Astrocyte of the cerebellum (primary cell): ENCODE measurements around the gene EGFLAM.

Experiments used
- DNase-seq: peaks from one replicate; pipeline ENCODE4 v3.0.0-alpha.2; 2011; ENCODE audit warnings: low read depth
- H3K4me3 ChIP-seq: 2 replicates; pipeline ENCODE4 v1.5.1; 2011; ENCODE audit warnings: mild to moderate bottlenecking, low read depth, low read length, moderate library complexity
- in situ Hi-C: cut with HindIII; loops from 2 replicates; pipeline ENCODE4 v1.10.0; 2017; ENCODE audit warnings: low sequenced_read_pairs
- TF ChIP-seq, protein P1 (sequence below): IDR thresholded peaks from 2 replicates; pipeline ENCODE4 v1.5.1; 2012; ENCODE audit warnings: low read length, low read depth, moderate library complexity, mild to moderate bottlenecking; ENCODE audit errors: missing control alignments

EGFLAM gene

DNA sequence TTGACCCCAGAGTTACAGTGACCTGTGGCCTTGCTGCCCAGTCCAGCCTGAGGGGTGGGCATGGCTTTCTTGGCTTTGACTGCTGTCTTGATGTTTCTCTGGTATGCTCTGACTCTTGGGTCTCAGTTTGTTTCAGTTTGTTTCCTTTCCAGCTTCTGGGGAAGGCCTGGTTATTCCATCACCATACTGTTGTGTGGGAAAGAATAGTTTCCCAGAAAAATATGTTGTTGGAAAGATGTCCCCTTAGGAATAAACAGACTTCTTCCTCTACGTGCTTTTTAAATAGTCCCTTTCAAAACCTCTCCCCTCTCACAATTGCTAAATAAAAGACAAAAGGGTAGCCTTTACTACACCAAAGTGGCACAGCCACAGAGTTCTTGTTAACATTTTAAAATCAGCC is 49.5 kb downstream of the EGFLAM start:
- in situ Hi-C loops = no loop called here
- H3K4me3 ChIP-seq = no peak overlapping the region
- no peak for DNase-seq
- TF ChIP-seq, protein P1, sequence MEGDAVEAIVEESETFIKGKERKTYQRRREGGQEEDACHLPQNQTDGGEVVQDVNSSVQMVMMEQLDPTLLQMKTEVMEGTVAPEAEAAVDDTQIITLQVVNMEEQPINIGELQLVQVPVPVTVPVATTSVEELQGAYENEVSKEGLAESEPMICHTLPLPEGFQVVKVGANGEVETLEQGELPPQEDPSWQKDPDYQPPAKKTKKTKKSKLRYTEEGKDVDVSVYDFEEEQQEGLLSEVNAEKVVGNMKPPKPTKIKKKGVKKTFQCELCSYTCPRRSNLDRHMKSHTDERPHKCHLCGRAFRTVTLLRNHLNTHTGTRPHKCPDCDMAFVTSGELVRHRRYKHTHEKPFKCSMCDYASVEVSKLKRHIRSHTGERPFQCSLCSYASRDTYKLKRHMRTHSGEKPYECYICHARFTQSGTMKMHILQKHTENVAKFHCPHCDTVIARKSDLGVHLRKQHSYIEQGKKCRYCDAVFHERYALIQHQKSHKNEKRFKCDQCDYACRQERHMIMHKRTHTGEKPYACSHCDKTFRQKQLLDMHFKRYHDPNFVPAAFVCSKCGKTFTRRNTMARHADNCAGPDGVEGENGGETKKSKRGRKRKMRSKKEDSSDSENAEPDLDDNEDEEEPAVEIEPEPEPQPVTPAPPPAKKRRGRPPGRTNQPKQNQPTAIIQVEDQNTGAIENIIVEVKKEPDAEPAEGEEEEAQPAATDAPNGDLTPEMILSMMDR = no peak

- H3K4me3 ChIP-seq = no peak overlapping the region
- TF ChIP-seq, protein P1 = no peak
- DNase-seq = no peak
- in situ Hi-C loops = loop anchor here (5.0 kb wide), 1 partner anchor 46 kb away; no protein-coding TSS in a partner anchor
These were observed 58.3 kb downstream of the EGFLAM start for GRCh38 chr5:38316544-38317224.

GRCh38 chr5:38317868-38318267 is 59.5 kb downstream of the EGFLAM start:
- TF ChIP-seq, protein P1 = no peak
- in situ Hi-C loops = loop anchor here (5.0 kb wide), 1 partner anchor 44 kb away; no protein-coding TSS in a partner anchor
- no peak overlapping the region for H3K4me3 ChIP-seq
- no peak for DNase-seq

DNA sequence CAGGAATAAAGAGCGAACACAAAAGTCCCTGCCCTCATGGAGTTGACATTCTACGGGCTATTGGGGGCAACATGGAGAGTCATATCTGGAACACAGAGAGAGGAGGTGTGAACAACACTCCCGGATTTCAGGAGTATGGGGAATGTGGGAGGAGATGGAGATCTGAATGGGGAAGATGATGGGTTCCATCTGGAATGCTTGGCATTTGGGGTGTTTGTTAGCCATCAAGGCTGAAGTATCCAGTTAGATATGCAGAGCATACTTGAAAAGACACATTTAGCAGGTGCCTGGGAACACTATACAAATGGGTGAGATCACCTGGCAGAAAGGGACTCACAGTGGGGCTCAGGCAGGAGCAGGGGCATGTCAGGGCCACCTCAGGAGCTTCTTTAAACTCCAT is 61.1 kb downstream of the EGFLAM start:
- TF ChIP-seq, protein P1 = no peak
- H3K4me3 ChIP-seq = no peak overlapping the region
- no peak for DNase-seq
- in situ Hi-C loops = loop anchor here (5.0 kb wide), 1 partner anchor 43 kb away; no protein-coding TSS in a partner anchor

- DNase-seq = no peak
- no peak overlapping the region for H3K4me3 ChIP-seq
- in situ Hi-C loops = no loop called here
- TF ChIP-seq, protein P1 = no peak
These were observed 63.6 kb downstream of the EGFLAM start for GRCh38 chr5:38321978-38322377.

GRCh38 chr5:38323645-38324295 is 65.4 kb downstream of the EGFLAM start:
- DNase-seq = no peak
- TF ChIP-seq, protein P1 = no peak
- in situ Hi-C loops = no loop called here
- no peak overlapping the region for H3K4me3 ChIP-seq
